Measurements from ENCODE around the gene PCYT2.

GRCh38 chr17:81933178-81933699 is 22.0 kb upstream of the PCYT2 start:
- TF ChIP-seq POLR2AphosphoS5 (IDR thresholded peaks at IDR 0.05; ENCODE audit: low read depth) (no peak), CTCF (IDR thresholded peaks at IDR 0.05; ENCODE audit: insufficient read depth, low read length) (no peak)

Data from HL-60 (cell line).